Peyer's patch (tissue), 4 donors: Measurements from ENCODE around the gene UBASH3B.

Experiments
- CTCF ChIP-seq, 6 experiments: fragments of 450-650 bp in 4 of 6; fragments of 200-600 bp in 2 of 6; sonication (generic) in 1 of 6; IDR thresholded peaks; one replicate each; pipeline ENCODE4 v1.5.1; 2017 to 2019; ENCODE audit warnings: antibody characterized with exemption in 6 of 6, mild to moderate bottlenecking in 3 of 6, moderate library complexity in 1 of 6
- POLR2A ChIP-seq, 2 donors: fragments of 450-650 bp; IDR thresholded peaks; one replicate each; pipeline ENCODE4 v1.5.1; 2017; ENCODE audit warnings: antibody characterized with exemption in 2 of 2, mild to moderate bottlenecking in 2 of 2, moderate library complexity in 2 of 2

- no peak for TF ChIP-seq CTCF (IDR thresholded peaks at IDR 0.05)
- no peak for TF ChIP-seq POLR2A (IDR thresholded peaks at IDR 0.05)
Measured at GRCh38 chr11:122670131-122670530, 14.6 kb downstream of the UBASH3B start.
